CD4-positive, alpha-beta T cell treated with Interleukin-10 for 1 hour (primary cell): ENCODE data around the gene PRDX2.
"Not testable (repeated sequence)": the region's sequence is repeated elsewhere in the genome, so short reads cannot be mapped to it uniquely, and the experiment has no call there.

Experiments used
- DNase-seq: peaks from one replicate; pipeline ENCODE4 v3.0.0-alpha.2; 2020

The PRDX2 gene

DNA sequence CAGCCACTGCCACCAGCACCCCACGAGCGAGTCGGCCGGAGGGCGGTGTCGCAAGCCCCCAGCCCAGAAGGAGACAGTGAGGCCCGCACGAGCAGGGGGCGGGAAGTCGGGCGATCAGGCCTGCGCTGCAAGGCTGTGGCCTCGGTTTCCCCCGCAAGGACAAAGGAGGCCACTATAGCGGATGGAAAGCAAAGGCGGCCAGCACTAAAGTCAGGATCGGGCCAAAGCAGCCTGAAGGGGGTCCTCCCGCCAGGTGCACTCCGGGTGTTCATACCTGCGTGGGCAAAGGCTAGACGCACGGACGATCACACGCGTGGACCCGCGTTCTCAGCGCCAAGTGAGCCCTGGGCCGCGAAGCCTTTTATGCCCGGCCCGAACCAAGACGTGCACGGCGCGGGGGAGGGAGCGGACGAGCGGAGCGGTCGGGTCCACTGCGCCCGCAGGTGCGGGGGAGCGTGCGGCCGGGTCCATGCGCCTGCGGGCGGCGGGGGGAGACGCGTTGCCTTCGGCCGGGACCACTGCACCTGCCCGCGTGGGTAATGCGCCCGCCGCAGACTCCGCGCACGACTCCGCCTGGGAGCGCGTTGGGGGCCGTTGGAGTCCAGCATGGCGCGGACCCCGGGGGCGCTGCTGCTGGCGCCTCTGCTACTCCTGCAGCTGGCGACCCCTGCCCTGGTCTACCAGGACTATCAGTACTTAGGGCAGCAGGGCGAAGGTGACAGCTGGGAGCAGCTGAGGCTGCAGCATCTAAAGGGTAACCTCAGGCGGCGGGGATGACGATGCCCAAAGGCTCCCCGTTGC, at the start of gene PRDX2, which contains the start of gene THSD8:
PRDX2 (minus strand) TSS at position 335 of the 801 bp plus-strand sequence. CDS start 539 bp downstream, outside the sequence.
THSD8 (plus strand) TSS at position 604 of the 801 bp plus-strand sequence; CDS start at position 607, 3 bp downstream.
- peak; percentile 82 for DNase-seq

DNA sequence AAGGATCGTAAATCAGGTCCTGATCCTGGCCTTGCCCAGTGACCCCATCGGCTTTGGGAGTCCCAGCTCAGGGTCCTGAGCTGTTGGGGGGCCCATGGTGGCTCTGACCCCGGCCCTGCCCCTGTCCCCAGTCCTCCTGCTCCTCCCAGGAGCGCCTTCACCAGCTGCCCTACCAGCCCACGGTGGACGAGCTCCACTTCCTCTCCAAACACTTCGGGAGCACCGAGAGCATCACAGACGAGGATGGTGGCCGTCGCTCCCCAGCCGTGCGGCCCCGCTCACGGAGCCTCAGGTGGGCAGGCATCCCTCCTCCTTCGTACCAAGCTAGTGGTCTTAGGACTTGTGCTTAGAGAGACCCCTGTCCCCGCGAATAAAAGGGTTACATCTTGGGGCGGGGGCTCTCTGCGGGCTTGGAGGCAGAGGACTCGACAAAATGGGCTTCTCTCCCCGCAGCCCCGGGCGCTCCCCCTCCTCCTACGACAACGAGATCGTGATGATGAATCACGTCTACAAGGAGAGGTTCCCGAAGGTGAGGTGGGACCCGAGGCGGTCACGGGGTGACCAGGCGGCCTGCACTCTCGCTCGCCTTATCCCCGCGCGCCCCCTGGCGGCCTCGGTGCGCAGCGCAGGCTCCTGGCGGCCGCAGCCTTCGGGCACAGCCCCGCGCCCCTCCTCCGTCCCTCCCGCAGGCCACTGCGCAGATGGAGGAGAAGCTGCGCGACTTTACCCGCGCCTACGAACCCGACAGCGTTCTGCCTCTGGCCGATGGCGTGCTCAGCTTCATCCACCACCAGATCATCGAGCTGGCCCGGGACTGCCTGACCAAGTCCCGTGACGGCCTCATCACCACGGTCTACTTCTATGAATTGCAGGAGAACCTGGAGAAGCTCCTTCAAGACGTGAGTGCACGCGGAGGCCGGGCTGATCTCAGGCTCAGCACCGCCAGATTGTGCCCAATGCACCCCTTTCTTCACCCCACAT, 45.8 kb upstream of the PRDX2 start:
- peak; percentile 82 for DNase-seq

DNA sequence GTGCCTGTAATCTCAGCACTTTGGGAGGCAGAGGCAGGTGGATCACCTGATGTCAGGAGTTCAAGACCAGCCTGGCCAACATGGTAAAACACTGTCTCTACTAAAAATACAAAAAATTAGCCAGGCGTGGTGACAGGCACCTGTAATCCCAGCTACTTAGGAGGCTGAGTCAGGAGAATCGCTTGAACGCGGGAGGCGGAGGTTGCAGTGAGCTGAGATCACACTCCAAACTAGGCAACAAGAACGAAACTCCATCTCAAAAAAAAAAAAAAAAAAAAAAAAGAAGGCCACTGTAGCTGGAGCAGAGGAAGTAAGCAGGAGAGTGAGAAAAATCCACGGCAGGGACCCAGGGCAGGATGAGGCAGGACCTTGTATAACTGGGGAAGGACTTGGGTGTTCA, 45.0 kb upstream of the PRDX2 start:
- not testable (repeated sequence) for DNase-seq

DNA sequence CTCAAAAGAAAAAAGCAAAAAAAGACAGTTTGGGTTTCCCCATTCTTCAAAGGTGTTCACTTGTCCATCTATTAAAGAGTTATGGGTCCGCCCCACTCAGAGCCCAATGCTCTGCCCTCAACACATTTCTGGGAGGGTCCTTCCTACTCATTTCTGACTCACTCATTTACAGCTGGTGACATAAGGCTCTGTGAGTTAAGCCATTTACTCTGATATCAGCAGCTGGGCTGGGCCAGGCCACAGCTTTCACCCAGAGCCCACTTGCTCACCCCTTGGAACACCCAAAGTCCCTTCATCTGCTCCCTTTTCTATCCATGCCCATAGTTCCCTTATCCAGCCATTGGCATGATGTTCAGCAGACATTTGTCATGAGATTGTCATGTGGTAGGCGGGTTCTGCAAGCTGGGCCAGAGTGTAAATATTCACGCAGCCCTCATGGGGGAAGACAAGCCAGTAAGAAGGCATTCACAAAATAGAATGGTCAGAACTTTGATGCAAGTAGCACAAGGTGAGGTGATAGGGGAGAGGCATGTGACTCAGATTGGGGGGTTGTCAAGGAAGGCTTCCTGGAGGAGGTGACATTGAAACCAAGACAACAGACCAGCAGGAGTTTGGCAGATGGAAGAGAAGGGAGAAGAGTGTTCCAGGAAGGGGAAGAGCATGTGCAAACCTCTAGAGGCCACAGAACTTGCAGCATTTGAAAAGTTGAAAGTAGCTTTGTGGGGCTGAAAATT, 42.6 kb upstream of the PRDX2 start:
- no peak for DNase-seq

DNA sequence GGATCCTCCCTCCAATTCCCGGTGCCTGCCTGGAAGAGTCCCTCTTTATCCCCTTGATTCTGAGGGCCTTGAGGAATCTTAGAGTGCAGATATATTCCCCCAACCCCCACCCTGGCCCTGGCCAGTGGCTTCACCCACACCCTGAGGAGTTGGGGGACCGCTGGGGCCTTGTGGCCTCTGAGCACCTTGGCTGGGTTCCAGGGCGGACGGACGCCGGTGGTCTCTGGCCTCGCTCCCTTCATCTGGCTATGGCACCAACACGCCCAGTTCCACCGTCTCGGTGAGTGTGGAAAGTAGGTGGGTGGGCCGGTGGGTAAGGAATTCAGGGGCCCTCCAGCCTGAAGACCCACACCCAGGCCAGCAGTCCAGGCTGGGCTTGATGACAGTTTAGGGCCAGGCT, 41.7 kb upstream of the PRDX2 start:
- DNase-seq, result no peak

DNA sequence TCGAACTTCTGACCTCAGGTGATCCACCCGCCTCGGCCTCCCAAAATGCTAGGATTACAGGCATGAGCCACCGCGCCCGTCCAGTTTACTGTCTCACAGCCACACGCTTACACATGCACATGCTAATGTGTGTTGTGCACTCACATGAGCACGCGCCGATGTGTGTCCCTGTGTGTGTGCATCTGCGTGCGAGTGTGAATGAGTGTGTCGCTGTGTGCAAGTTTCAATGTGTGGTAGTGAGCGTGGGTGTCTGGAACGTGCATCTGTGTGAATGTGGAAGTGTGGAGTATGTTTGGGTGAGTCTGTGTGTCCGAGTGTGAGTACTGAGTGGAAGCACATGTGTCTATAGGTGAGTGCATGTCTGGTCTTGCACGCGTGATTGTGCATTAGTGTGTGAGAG, 40.9 kb upstream of the PRDX2 start:
- DNase-seq, result no peak

DNA sequence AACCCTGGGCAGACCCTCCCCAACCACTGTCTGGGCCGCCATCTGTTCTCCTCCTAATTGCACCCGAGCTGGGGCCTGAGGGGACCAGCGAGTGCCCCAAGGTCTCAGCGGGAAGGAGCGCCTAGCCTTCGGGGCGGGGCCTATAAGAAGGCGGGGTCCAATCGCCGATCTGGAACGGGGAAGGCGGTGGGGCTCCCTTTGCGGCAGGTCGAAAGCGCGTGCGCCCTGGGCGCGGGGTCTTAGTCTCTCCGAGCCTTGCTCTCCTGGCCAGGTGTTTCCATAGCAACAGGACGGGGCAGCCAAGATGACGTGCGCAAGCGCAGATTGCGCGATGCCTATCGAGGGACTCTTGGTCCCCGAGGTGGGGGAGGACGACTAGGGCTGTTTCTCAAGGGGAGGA, 39.5 kb upstream of the PRDX2 start:
- DNase-seq, result no peak

DNA sequence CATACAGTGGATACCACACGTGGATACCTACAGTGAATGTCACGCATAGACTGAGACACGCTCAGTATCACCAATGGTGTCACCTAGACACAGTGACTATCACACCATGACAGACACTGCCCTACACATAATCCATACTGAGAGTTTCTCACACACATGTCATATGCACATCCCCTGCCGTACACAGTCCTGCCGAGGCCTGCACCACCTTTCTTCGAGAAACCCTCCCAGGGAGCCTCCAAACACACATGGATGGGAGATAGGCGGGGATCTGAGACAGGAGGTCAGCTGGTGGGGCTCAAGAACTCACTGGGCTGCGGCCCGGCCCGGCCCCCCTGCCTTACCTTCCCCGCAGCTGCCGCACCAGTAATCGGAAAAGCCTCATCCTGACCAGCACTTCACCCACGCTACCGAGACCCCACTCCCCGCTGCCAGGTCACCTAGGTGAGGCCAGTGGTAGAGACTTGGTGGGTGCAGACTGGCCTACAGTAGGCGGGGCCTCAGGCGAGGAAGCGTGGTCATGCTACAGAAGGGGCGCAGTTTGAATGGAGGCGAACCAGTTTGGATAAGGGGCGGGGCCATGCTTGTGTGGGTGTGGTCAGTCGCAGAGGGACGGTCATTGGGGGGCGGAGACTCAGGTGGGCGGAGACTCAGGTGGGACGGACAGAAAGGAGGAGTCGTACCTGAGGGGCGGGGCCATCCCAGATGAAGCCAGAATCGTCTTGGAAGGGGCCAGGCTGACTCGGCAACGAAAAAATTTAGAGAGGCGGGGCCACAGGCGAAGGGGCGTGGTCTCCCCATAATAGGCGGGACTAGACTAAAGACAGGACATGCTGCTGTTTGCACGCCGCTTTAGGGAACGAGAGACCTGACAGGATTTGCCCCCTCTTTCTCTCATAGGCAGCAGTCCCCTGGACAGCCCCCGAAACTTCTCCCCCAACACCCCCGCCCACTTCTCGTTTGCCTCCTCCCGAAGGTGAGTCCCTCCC, 38.8 kb upstream of the PRDX2 start:
- DNase-seq, result peak; percentile 48

DNA sequence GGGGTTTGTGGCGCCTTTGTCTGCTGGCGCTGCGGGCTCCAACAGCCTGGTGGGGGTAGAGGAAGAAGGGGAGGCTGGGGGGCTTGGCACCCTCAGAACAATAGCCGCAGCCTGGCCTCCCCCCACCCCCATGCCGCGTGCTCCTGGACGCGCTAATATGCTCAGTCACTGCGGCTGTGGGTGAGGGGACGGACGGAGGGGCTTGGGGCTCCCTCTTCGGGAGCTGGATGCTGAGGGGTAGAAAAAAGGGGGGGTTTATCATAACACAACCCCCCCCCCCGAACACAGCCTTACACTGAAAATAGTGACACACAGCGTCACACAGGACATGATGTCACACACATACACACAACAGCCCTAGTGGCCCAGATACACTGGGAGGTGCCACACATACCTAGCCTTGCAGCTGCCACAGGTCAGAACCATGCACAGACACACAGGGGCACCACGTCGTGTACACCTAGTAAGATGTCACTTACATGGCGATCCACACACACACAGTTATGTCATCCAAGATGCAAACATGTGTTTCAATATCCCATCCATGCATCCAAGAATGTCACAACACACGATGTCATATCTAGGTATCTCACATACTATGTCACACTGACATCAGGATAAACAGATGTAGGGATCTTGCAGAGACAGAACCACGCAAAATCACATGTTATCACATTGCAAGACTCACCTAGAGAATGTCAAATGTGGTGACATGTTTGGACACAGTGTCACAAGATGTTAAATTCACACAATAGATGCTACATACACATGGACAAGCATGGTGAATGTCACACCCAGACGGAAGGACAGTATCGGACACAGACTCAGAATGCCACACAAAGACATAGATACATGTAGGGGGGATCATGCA, 37.5 kb upstream of the PRDX2 start:
- peak; percentile 33 for DNase-seq

DNA sequence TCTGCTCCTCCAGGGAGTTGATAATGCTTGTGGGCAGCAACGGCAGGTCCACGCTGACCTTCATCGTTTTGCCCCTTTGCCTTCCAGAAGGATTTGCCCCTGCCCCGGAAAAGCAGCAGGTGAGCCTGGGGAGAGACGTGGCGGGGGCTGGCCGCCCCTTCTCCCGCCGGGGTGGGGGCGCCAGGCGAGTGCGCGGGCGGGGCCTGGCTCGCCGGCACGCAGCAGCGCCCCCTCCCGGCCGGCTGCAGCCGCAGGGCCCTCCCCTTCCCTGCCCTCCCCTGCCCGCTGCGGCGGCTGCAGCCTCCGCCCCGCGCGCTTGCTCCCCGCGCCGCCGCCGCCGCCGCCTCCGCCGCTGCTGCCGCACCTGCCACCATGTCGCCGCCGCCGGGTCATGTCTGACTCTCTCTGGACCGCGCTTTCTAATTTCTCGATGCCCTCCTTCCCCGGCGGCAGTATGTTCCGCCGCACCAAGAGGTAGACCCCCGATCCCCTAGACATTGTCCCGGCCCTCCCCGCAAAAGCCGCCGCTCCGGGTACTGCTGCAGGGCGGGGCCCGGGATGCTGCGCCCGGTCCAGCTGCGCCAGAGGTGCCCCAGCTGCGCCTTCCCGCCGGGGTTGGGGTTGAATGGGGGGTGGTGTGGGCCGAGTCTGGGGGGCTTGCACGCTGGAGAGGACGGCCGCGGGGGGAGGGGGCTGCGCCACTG, 36.7 kb upstream of the PRDX2 start, which contains the start of gene MAST1:
MAST1 (plus strand) TSS at position 334 of the 704 bp plus-strand sequence; CDS start at position 392, 58 bp downstream.
- peak; percentile 52 for DNase-seq

DNA sequence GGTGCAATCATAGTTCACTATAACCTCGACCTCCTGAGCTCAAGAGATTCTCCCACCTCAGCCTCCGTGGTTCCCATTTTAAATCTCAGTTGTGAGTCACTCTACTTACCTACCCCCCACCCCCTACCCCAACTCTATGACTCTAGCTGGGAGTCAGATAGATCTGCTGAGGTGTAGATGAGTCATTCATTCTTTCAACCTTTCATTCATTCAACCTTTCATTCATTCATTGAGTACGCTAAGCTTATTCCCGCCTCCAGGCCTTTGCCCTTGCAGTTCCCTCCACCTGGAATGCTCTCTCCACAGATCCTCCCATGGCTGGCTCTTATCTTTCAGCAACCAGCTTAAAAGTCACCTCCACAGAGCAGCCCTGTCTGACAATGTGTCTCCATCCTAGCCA, 35.6 kb upstream of the PRDX2 start:
- DNase-seq, result no peak

DNA sequence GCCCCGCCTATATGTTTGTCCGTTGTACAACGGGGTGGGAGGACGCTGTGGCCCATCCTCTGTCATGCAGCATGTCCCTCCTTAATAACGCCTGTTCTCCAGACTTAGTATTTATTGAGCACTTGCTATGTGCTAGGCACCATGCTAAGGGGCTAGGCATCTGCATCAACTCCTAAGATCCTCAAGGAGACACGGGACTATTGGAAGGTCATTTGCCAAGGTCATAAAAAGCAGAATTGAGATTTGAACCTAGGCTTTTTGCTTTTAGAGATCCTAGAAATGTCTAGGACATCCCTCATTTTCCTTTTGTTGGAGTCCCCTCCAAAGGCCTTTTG, 34.9 kb upstream of the PRDX2 start:
- DNase-seq, result no peak

DNA sequence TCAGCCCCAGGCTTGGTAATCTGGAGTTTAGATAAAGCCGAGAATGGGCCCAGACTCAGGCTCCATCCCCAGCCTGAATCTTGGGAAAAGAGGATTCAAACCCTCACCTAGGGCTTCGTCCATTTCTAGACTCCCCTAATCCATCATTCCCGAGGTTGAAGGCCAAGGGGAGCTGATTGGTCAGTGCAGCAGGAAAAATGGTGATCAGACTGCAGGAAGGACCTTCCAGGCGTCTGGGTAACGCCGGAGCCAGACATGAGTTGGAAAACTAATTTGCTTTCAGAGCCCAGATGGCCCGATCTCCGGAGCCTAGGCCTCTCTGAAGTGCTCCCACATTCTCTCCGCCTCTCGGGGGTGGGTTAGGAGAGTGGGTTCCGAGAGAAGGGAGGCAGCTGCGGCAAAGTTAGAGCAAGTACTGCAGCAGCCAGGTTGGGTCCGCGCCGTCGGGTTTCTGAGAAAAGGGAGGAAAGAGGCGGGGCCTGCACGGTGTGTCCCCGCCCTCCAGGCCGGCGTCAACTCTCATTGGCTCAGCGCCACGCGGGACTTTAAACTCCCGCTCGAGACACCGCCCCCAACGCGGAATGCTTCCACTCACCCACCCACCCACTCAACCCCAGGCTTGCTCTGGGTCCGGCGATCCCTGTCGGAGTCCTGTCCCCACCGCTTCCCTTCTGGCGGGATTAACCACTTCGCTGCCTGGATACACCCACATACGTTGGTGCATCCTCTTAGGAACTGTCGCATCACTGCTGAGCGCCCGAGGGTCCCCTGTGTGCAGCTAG, 33.6 kb upstream of the PRDX2 start:
- peak; percentile 37 for DNase-seq

DNA sequence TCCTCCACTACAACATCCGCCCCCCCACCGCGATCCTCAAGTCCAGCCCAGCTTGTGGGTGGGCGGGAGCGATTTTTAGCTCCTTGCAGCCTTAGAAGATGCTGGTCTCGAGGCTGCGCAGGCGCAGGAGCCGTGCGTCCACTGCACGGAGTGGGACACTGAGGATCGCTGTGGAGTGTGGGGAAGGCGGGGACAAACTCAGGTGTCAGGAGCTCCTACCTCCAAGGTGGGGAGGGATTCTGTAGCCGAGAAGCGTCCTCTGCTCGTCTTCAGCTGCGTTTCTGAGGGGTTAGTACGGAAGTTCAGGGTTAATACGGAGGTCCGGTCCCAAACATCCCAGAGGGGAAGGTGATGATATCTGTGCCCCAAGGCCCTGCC, 33.0 kb upstream of the PRDX2 start, which contains the start of gene RTBDN:
RTBDN (minus strand) TSS at position 14 of the 378 bp plus-strand sequence. CDS start 4,600 bp downstream, outside the sequence.
- no peak for DNase-seq

DNA sequence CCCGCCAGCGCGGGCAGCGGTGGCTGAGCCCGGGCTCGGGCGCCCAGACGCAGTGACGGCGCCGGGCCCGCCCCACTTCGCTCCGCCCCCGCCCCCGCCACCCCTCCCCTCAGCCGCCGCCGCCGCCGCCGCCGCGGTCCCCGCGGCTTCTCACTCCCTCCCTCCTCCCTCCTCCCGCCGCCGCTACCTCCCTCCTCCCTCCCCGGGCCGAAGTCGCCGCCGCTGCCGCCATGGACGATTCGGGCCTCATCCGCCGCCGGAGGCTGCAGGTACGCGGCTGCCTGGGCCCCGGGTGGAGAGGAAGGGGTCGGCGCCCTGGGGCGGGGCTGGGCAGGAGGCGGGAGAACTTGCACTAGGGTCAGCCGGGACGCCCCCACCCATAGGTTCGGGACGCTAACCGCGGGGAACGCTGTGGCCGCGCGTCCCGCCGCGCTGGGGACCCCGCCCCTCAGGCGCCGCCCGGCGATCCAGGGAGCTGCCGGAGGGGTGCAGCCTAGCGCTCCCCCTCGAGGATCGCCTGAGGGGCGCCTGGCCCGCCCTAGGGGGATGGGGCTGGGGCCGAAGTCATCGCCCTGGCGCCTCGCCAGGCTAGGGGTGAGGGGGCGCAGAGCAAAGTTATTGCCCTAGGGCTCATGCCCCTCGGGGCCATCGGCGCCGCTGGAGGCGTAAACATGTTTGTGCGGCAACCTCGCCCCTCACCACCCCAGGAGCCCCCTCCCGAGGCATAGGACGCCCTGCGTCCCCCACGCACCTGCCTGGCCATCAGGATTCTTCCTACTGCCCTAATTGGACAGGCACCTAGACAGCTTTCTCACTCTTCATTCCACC, 32.4 kb upstream of the PRDX2 start:
- DNase-seq, result peak; percentile 63

DNA sequence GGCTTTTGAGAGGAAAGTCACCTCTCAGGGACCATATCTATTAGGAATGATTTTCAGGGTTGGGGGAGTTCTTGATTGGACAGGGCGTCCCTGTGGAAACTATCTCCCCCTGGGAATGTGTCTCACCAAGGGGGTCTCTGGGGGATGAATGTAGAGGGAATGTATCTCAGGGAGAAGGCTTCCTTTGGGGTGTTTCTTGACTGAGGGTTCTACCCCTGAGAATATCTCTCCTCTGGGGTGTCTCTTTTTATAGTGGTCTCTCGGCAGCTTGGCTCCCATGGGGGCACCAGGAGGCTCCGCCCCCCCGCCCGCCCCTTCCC, 31.8 kb upstream of the PRDX2 start:
- no peak for DNase-seq

DNA sequence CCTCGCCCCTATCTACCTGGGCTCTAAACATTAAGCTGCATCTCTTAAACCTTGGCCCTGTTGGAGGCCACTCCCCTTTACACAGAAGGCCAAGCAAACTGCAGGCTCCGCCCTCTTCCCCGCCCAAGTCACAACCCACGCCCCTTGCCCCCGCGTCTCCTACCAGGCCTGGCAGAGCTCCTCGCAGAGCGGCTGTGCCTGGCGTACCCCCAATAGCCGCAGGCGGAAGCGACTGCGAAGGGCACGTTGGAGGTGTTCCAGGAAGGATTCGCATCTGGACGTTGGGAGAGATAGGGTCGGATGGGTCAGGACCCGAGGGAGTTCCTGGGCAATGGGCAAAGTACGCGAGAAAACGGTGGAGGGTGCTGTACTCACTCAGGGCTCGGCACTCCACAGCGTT, 26.9 kb upstream of the PRDX2 start:
- no peak for DNase-seq
